CD4-positive, alpha-beta memory T cell (primary cell): ENCODE results near the gene ARSB. TPM values are rescaled to one million over a fixed set of nuclear protein-coding genes. Genes with fewer than 3 reads are reported as not detected.

Source experiments
- CTCF ChIA-PET: fragments of 350-600 bp; sonication (Branson Sonifier 250); formaldehyde crosslinking; loops from one replicate; lab custom pipeline; 2021; ENCODE audit warnings: inconsistent platforms; ENCODE audit not compliant: partially characterized antibody; lab: Charles Lee
- POLR2A ChIA-PET: fragments of 350-600 bp; sonication (Branson Sonifier 250); formaldehyde crosslinking; loops from one replicate; lab custom pipeline; 2021; ENCODE audit not compliant: partially characterized antibody; lab: Charles Lee
- DNase-seq, 5 donors: peaks; one replicate each; pipeline versions ENCODE4 v3.0.0 to v3.0.0-alpha.2; 2020 to 2022; ENCODE audit warnings: mixed read lengths in 1 of 5
- H3K27ac ChIP-seq: one replicate; pipeline ENCODE4 v1.7.0; 2013; ENCODE audit warnings: low read depth, low read length
- H3K27me3 ChIP-seq: 2 replicates; pipeline ENCODE4 v1.7.0; 2013; ENCODE audit warnings: mild to moderate bottlenecking, low read length, moderate library complexity; ENCODE audit not compliant: insufficient read depth
- H3K36me3 ChIP-seq: 2 replicates; pipeline ENCODE4 v1.7.0; 2013; ENCODE audit warnings: mild to moderate bottlenecking, low read length, moderate library complexity; ENCODE audit not compliant: insufficient read depth
- H3K4me1 ChIP-seq: 2 replicates; pipeline ENCODE4 v1.7.0; 2013; ENCODE audit warnings: mild to moderate bottlenecking, low read length, moderate library complexity; ENCODE audit not compliant: insufficient read depth
- H3K4me3 ChIP-seq, 2 donors: one replicate each; pipeline ENCODE4 v1.7.0; 2013; ENCODE audit warnings: low read length in 2 of 2, mild to moderate bottlenecking in 1 of 2
- H3K9me3 ChIP-seq, 2 donors: one replicate each; pipeline ENCODE4 v1.7.0; 2013; ENCODE audit warnings: low read length in 2 of 2, control low read depth in 1 of 2; ENCODE audit not compliant: control insufficient read depth in 1 of 2
- H3K27ac Mint-ChIP-seq, 7 donors: one replicate each; pipeline ENCODE4 v1.8.0; 2020 to 2021; ENCODE audit warnings: mixed read lengths in 7 of 7, mild to moderate bottlenecking in 6 of 7, inconsistent platforms in 3 of 7, moderate library complexity in 3 of 7
- H3K27me3 Mint-ChIP-seq, 2 donors: one replicate each; pipeline ENCODE4 v1.8.0; 2020 to 2021; ENCODE audit warnings: mixed read lengths in 2 of 2
- H3K36me3 Mint-ChIP-seq, 2 donors: one replicate each; pipeline ENCODE4 v1.8.0; 2020 to 2021; ENCODE audit warnings: mixed read lengths in 2 of 2, inconsistent platforms in 1 of 2, mild to moderate bottlenecking in 1 of 2
- H3K4me1 Mint-ChIP-seq, 4 donors: one replicate each; pipeline ENCODE4 v1.8.0; 2020 to 2021; ENCODE audit warnings: mixed read lengths in 4 of 4, mild to moderate bottlenecking in 1 of 4
- H3K4me3 Mint-ChIP-seq, 8 donors: one replicate each; pipeline ENCODE4 v1.8.0; 2020 to 2021; ENCODE audit warnings: mixed read lengths in 8 of 8, mild to moderate bottlenecking in 7 of 8, moderate library complexity in 6 of 8, inconsistent platforms in 3 of 8
- H3K9me3 Mint-ChIP-seq, 8 donors: one replicate each; pipeline ENCODE4 v1.8.0; 2020 to 2021; ENCODE audit warnings: mixed read lengths in 8 of 8, mild to moderate bottlenecking in 5 of 8, inconsistent platforms in 3 of 8, moderate library complexity in 1 of 8
- intact Hi-C: fragments of 100-400 bp; cut with micrococcal nuclease; formaldehyde crosslinking; loops from one replicate; pipeline ENCODE4 v1.15.1; 2023
- polyA plus RNA-seq, 2 donors: library from polyadenylated mRNA; unstranded; fragments of 300-500 nt; fragmentation: Illumina TruSeq; gene quantifications; one replicate each; pipeline ENCODE4 v1.2.3, GENCODE V29; 2021
- total RNA-seq, 2 experiments: library from RNA; stranded (reverse); gene quantifications; one replicate each; pipeline ENCODE4 v1.2.3, GENCODE V29; 2021

Gene ARSB
- total and polyA plus RNA-seq, 4 experiments from 2014 or later = 4.2 to 5.8 (median 4.9) TPM

- H3K36me3 Mint-ChIP-seq = peaks cover 8 to 32% of the 10 kb centered on the region in 2 donors
- no peak overlapping the region for H3K27ac ChIP-seq
- intact Hi-C loops = no loop called here
- H3K4me3 Mint-ChIP-seq = no peak overlapping the region
- no peaks in the 10 kb centered on the region for H3K4me1 ChIP-seq
- no peaks in the 10 kb centered on the region for H3K27me3 Mint-ChIP-seq
- no peaks in the 10 kb centered on the region for H3K27me3 ChIP-seq
- no peak overlapping the region for H3K4me3 ChIP-seq
- H3K27ac Mint-ChIP-seq = no peak overlapping the region
- CTCF ChIA-PET = no interaction called here
- no peaks in the 10 kb centered on the region for H3K4me1 Mint-ChIP-seq
- POLR2A ChIA-PET = no interaction called here
- H3K36me3 ChIP-seq = no peaks in the 10 kb centered on the region
- no peaks in the 10 kb centered on the region for H3K9me3 ChIP-seq
- no peak for DNase-seq
- peaks cover 0 to 8% (median 4%) of the 10 kb centered on the region in 8 donors for H3K9me3 Mint-ChIP-seq
These were observed 79.8 kb downstream of the ARSB start for GRCh38 chr5:78905084-78905938.

GRCh38 chr5:78903861-78904260, 81.2 kb downstream of the ARSB start:
- Mint-ChIP-seq H3K4me3 (no peak overlapping the region), H3K27ac (no peak overlapping the region), H3K4me1 (no peaks in the 10 kb centered on the region), H3K27me3 (no peaks in the 10 kb centered on the region), H3K9me3 (peaks cover 0 to 20% (median 14%) of the 10 kb centered on the region in 8 donors), H3K36me3 (peaks cover 15 to 39% of the 10 kb centered on the region in 2 donors)
- Histone ChIP-seq H3K4me3 (no peak overlapping the region), H3K36me3 (no peaks in the 10 kb centered on the region), H3K4me1 (no peaks in the 10 kb centered on the region), H3K27me3 (no peaks in the 10 kb centered on the region), H3K9me3 (peaks cover 0 to 4% of the 10 kb centered on the region in 2 donors), H3K27ac (no peak overlapping the region)
- ChIA-PET CTCF (no interaction called here), POLR2A (no interaction called here)
- DNase-seq = no peak
- intact Hi-C loops = no loop called here

- ChIA-PET POLR2A (no interaction called here), CTCF (no interaction called here)
- DNase-seq = no peak
- Mint-ChIP-seq H3K36me3 (peaks cover 15 to 39% of the 10 kb centered on the region in 2 donors), H3K27me3 (no peaks in the 10 kb centered on the region), H3K4me1 (no peaks in the 10 kb centered on the region), H3K4me3 (no peak overlapping the region), H3K27ac (no peak overlapping the region), H3K9me3 (peaks cover 0 to 24% (median 17%) of the 10 kb centered on the region in 8 donors)
- Histone ChIP-seq H3K4me3 (no peak overlapping the region), H3K27me3 (no peaks in the 10 kb centered on the region), H3K9me3 (peaks cover 0 to 5% of the 10 kb centered on the region in 2 donors), H3K4me1 (no peaks in the 10 kb centered on the region), H3K36me3 (no peaks in the 10 kb centered on the region), H3K27ac (no peak overlapping the region)
- intact Hi-C loops = no loop called here
These were observed 81.8 kb downstream of the ARSB start for GRCh38 chr5:78903353-78903752.

- Histone ChIP-seq H3K9me3 (peaks cover 0 to 5% of the 10 kb centered on the region in 2 donors), H3K4me3 (no peak overlapping the region), H3K27me3 (no peaks in the 10 kb centered on the region), H3K36me3 (no peaks in the 10 kb centered on the region), H3K27ac (no peak overlapping the region), H3K4me1 (no peaks in the 10 kb centered on the region)
- H3K4me1 Mint-ChIP-seq = no peaks in the 10 kb centered on the region
- no peak overlapping the region for H3K27ac Mint-ChIP-seq
- no peaks in the 10 kb centered on the region for H3K27me3 Mint-ChIP-seq
- H3K36me3 Mint-ChIP-seq = peaks cover 14 to 38% of the 10 kb centered on the region in 2 donors
- H3K9me3 Mint-ChIP-seq = peaks cover 0 to 24% (median 18%) of the 10 kb centered on the region in 8 donors
- intact Hi-C loops = no loop called here
- ChIA-PET POLR2A (no interaction called here), CTCF (interaction anchor here (0.8 to 1.6 kb wide), 3 partner anchors 9 to 13 kb away, joined by 3 to 5 read pairs (median 3); no protein-coding TSS in a partner anchor)
- no peak overlapping the region for H3K4me3 Mint-ChIP-seq
- no peak for DNase-seq
These were observed 85.2 kb downstream of the ARSB start for GRCh38 chr5:78899922-78900362.

GRCh38 chr5:78896132-78896531, 89.0 kb downstream of the ARSB start:
- ChIA-PET CTCF (no interaction called here), POLR2A (no interaction called here)
- Histone ChIP-seq H3K9me3 (peaks cover 0 to 5% of the 10 kb centered on the region in 2 donors), H3K4me1 (no peaks in the 10 kb centered on the region), H3K36me3 (no peaks in the 10 kb centered on the region), H3K27me3 (no peaks in the 10 kb centered on the region), H3K4me3 (no peak overlapping the region), H3K27ac (no peak overlapping the region)
- DNase-seq = no peak
- H3K36me3 Mint-ChIP-seq = peaks cover 17 to 26% of the 10 kb centered on the region in 2 donors
- intact Hi-C loops = no loop called here
- H3K27me3 Mint-ChIP-seq = no peaks in the 10 kb centered on the region
- H3K27ac Mint-ChIP-seq = no peak overlapping the region
- peaks cover 0 to 23% (median 16%) of the 10 kb centered on the region in 8 donors for H3K9me3 Mint-ChIP-seq
- no peaks in the 10 kb centered on the region for H3K4me1 Mint-ChIP-seq
- H3K4me3 Mint-ChIP-seq = no peak overlapping the region

- POLR2A ChIA-PET = no interaction called here
- no peak overlapping the region for H3K4me3 Mint-ChIP-seq
- no peaks in the 10 kb centered on the region for H3K4me1 ChIP-seq
- H3K27me3 Mint-ChIP-seq = no peaks in the 10 kb centered on the region
- CTCF ChIA-PET = no interaction called here
- DNase-seq = no peak
- H3K9me3 Mint-ChIP-seq = peaks cover 0 to 20% (median 14%) of the 10 kb centered on the region in 8 donors
- H3K27me3 ChIP-seq = no peaks in the 10 kb centered on the region
- no peak overlapping the region for H3K4me3 ChIP-seq
- no peak overlapping the region for H3K27ac ChIP-seq
- no peak overlapping the region for H3K27ac Mint-ChIP-seq
- no peaks in the 10 kb centered on the region for H3K4me1 Mint-ChIP-seq
- H3K36me3 Mint-ChIP-seq = peaks cover 14 to 23% of the 10 kb centered on the region in 2 donors
- intact Hi-C loops = no loop called here
- H3K36me3 ChIP-seq = no peaks in the 10 kb centered on the region
- H3K9me3 ChIP-seq = peaks cover 0 to 5% of the 10 kb centered on the region in 2 donors
These were observed 89.5 kb downstream of the ARSB start for GRCh38 chr5:78895616-78896015.

- peaks cover 0 to 3% of the 10 kb centered on the region in 2 donors for H3K9me3 ChIP-seq
- Mint-ChIP-seq H3K4me3 (no peak overlapping the region), H3K36me3 (peaks cover 10 to 14% of the 10 kb centered on the region in 2 donors), H3K9me3 (peaks cover 0 to 9% (median 5%) of the 10 kb centered on the region in 8 donors), H3K4me1 (peaks cover 0 to 2% (median under 1%) of the 10 kb centered on the region in 4 donors), H3K27me3 (no peaks in the 10 kb centered on the region), H3K27ac (no peak overlapping the region)
- POLR2A ChIA-PET = no interaction called here
- CTCF ChIA-PET = no interaction called here
- no peaks in the 10 kb centered on the region for H3K4me1 ChIP-seq
- intact Hi-C loops = no loop called here
- H3K27ac ChIP-seq = no peak overlapping the region
- H3K27me3 ChIP-seq = no peaks in the 10 kb centered on the region
- no peaks in the 10 kb centered on the region for H3K36me3 ChIP-seq
- DNase-seq = no peak
- H3K4me3 ChIP-seq = no peak overlapping the region
These were observed 91.0 kb downstream of the ARSB start for GRCh38 chr5:78893940-78894677.
